ENCODE results near the gene FAM168A.

FAM168A gene

GRCh38 chr11:73379189-73379880 lies 218.6 kb downstream of the FAM168A start:
- Mint-ChIP-seq H3K4me3 (peak overlapping the region; percentile 84), H3K27me3 (no peaks in the 10 kb centered on the region), H3K36me3 (ENCODE audit: low read depth) (peaks cover 78% of the 10 kb centered on the region), H3K4me1 (ENCODE audit: low read depth) (peaks cover 76% of the 10 kb centered on the region), H3K27ac (peak overlapping the region; percentile 86), H3K9me3 (no peaks in the 10 kb centered on the region)
- intact Hi-C loops (cut with micrococcal nuclease) = no loop called here

GRCh38 chr11:73376803-73377629 lies 220.9 kb downstream of the FAM168A start:
- H3K9me3 Mint-ChIP-seq = no peaks in the 10 kb centered on the region
- no peaks in the 10 kb centered on the region for H3K27me3 Mint-ChIP-seq
- H3K36me3 Mint-ChIP-seq (ENCODE audit: low read depth) = peaks cover 55% of the 10 kb centered on the region
- H3K4me3 Mint-ChIP-seq = peak overlapping the region; percentile 84
- H3K27ac Mint-ChIP-seq = peak overlapping the region; percentile 86
- H3K4me1 Mint-ChIP-seq (ENCODE audit: low read depth) = peaks cover 64% of the 10 kb centered on the region
- intact Hi-C loops (cut with micrococcal nuclease) = loop anchor here (1.0 kb wide), 1 partner anchor 16 kb away; no protein-coding TSS in a partner anchor

- Mint-ChIP-seq H3K27me3 (peaks cover 5% of the 10 kb centered on the region), H3K9me3 (no peaks in the 10 kb centered on the region), H3K4me3 (peak within 1 kb of the TSS; percentile 84), H3K36me3 (ENCODE audit: low read depth) (peaks cover 48% of the 10 kb centered on the region), H3K4me1 (ENCODE audit: low read depth) (peaks cover 60% of the 10 kb centered on the region), H3K27ac (peak within 1 kb of the TSS; percentile 86)
- intact Hi-C loops (cut with micrococcal nuclease) = loop anchor here (1.0 kb wide), 1 partner anchor 17 kb away; no protein-coding TSS in a partner anchor
These were observed 221.6 kb downstream of the FAM168A start, which contains the start of gene RELT for GRCh38 chr11:73376160-73376802. TSS of gene RELT (plus strand) at chr11:73376399. CDS start at chr11:73389137, 12,738 bp downstream.

- Mint-ChIP-seq H3K36me3 (ENCODE audit: low read depth) (peaks cover 43% of the 10 kb centered on the region), H3K27ac (peak overlapping the region; percentile 86), H3K9me3 (no peaks in the 10 kb centered on the region), H3K4me3 (peak overlapping the region; percentile 84), H3K4me1 (ENCODE audit: low read depth) (peaks cover 55% of the 10 kb centered on the region), H3K27me3 (peaks cover 9% of the 10 kb centered on the region)
- intact Hi-C loops (cut with micrococcal nuclease) = loop anchor here (1.0 kb wide), 1 partner anchor 18 kb away; no protein-coding TSS in a partner anchor
These were observed 222.1 kb downstream of the FAM168A start for GRCh38 chr11:73375830-73376159.

- intact Hi-C loops (cut with micrococcal nuclease) = no loop called here
- peaks cover 39% of the 10 kb centered on the region for H3K4me1 Mint-ChIP-seq (ENCODE audit: low read depth)
- peaks cover 27% of the 10 kb centered on the region for H3K36me3 Mint-ChIP-seq (ENCODE audit: low read depth)
- no peak overlapping the region for H3K27ac Mint-ChIP-seq
- H3K9me3 Mint-ChIP-seq = no peaks in the 10 kb centered on the region
- H3K4me3 Mint-ChIP-seq = no peak overlapping the region
- peaks cover 9% of the 10 kb centered on the region for H3K27me3 Mint-ChIP-seq
These were observed 223.8 kb downstream of the FAM168A start for GRCh38 chr11:73374151-73374550.

- intact Hi-C loops (cut with micrococcal nuclease) = no loop called here
- Mint-ChIP-seq H3K4me3 (no peak overlapping the region), H3K27ac (no peak overlapping the region)
These were observed 225.4 kb downstream of the FAM168A start for GRCh38 chr11:73372375-73372993.

GRCh38 chr11:73367482-73368024 lies 230.4 kb downstream of the FAM168A start:
- no peak overlapping the region for H3K27ac Mint-ChIP-seq
- peaks cover 30% of the 10 kb centered on the region for H3K4me1 Mint-ChIP-seq (ENCODE audit: low read depth)
- no peak overlapping the region for H3K4me3 Mint-ChIP-seq

More at GRCh38 chr11:73372375-73372993, 225.4 kb downstream of the FAM168A start:
- peaks cover 28% of the 10 kb centered on the region for H3K4me1 Mint-ChIP-seq (ENCODE audit: low read depth)
- H3K27me3 Mint-ChIP-seq = peaks cover 9% of the 10 kb centered on the region
- no peaks in the 10 kb centered on the region for H3K9me3 Mint-ChIP-seq
- H3K36me3 Mint-ChIP-seq (ENCODE audit: low read depth) = peaks cover 10% of the 10 kb centered on the region

GRCh38 chr11:73366953-73367352 lies 231.0 kb downstream of the FAM168A start:
- peaks cover 17% of the 10 kb centered on the region for H3K36me3 Mint-ChIP-seq (ENCODE audit: low read depth)
- H3K27me3 Mint-ChIP-seq = peaks cover 9% of the 10 kb centered on the region
- no peaks in the 10 kb centered on the region for H3K9me3 Mint-ChIP-seq
- intact Hi-C loops (cut with micrococcal nuclease) = no loop called here
- no peak overlapping the region for H3K4me3 Mint-ChIP-seq
- no peak overlapping the region for H3K27ac Mint-ChIP-seq
- H3K4me1 Mint-ChIP-seq (ENCODE audit: low read depth) = peaks cover 24% of the 10 kb centered on the region

More at GRCh38 chr11:73367482-73368024, 230.4 kb downstream of the FAM168A start:
- no peaks in the 10 kb centered on the region for H3K9me3 Mint-ChIP-seq
- peaks cover 14% of the 10 kb centered on the region for H3K36me3 Mint-ChIP-seq (ENCODE audit: low read depth)
- intact Hi-C loops (cut with micrococcal nuclease) = no loop called here
- peaks cover 9% of the 10 kb centered on the region for H3K27me3 Mint-ChIP-seq

GRCh38 chr11:73366265-73366610 lies 231.7 kb downstream of the FAM168A start:
- intact Hi-C loops (cut with micrococcal nuclease) = no loop called here
- Mint-ChIP-seq H3K27me3 (peaks cover 3% of the 10 kb centered on the region), H3K4me3 (no peak overlapping the region), H3K27ac (no peak overlapping the region), H3K9me3 (no peaks in the 10 kb centered on the region), H3K4me1 (ENCODE audit: low read depth) (peaks cover 21% of the 10 kb centered on the region), H3K36me3 (ENCODE audit: low read depth) (peaks cover 17% of the 10 kb centered on the region)

GRCh38 chr11:73365352-73366264 lies 232.3 kb downstream of the FAM168A start:
- Mint-ChIP-seq H3K9me3 (no peaks in the 10 kb centered on the region), H3K4me3 (no peak overlapping the region), H3K4me1 (ENCODE audit: low read depth) (peaks cover 21% of the 10 kb centered on the region), H3K27ac (no peak overlapping the region), H3K27me3 (no peaks in the 10 kb centered on the region), H3K36me3 (ENCODE audit: low read depth) (peaks cover 17% of the 10 kb centered on the region)
- intact Hi-C loops (cut with micrococcal nuclease) = no loop called here

- Mint-ChIP-seq H3K4me1 (ENCODE audit: low read depth) (peaks cover 21% of the 10 kb centered on the region), H3K36me3 (ENCODE audit: low read depth) (peaks cover 24% of the 10 kb centered on the region), H3K27me3 (no peaks in the 10 kb centered on the region), H3K9me3 (no peaks in the 10 kb centered on the region), H3K4me3 (no peak overlapping the region), H3K27ac (no peak overlapping the region)
- intact Hi-C loops (cut with micrococcal nuclease) = no loop called here
These were observed 234.8 kb downstream of the FAM168A start for GRCh38 chr11:73363147-73363546.

- Mint-ChIP-seq H3K9me3 (no peaks in the 10 kb centered on the region), H3K4me1 (ENCODE audit: low read depth) (peaks cover 16% of the 10 kb centered on the region), H3K36me3 (ENCODE audit: low read depth) (peaks cover 24% of the 10 kb centered on the region), H3K27me3 (no peaks in the 10 kb centered on the region), H3K27ac (no peak overlapping the region), H3K4me3 (no peak overlapping the region)
- intact Hi-C loops (cut with micrococcal nuclease) = no loop called here
These were observed 235.7 kb downstream of the FAM168A start for GRCh38 chr11:73361953-73362776.
